SK-N-SH (cell line): ENCODE measurements around the gene TRIM3.

Source experiments
- CTCF ChIP-seq: fragments of 200-600 bp; sonication (generic); IDR thresholded peaks from 2 replicates; pipeline ENCODE4 v1.6.1; 2017; ENCODE audit warnings: antibody characterized with exemption, mild to moderate bottlenecking, moderate library complexity
- RCOR1 ChIP-seq: fragments of 150-350 bp; IDR thresholded peaks from 2 replicates; pipeline ENCODE4 v1.6.1; 2017; ENCODE audit warnings: antibody characterized with exemption, low read length

- TF ChIP-seq RCOR1 (no peak), CTCF (no peak)
These were observed 8.7 kb upstream of the TRIM3 start for GRCh38 chr11:6482441-6482840.
